ENCODE results near the gene SRPRA.

SRPRA gene

GRCh38 chr11:126268708-126269579 is at the start of gene SRPRA, which contains the start of gene FOXRED1:
Gene SRPRA, minus strand, starts transcription at chr11:126268895. Its CDS starts 91 bp downstream, at chr11:126268804.
Gene FOXRED1, plus strand, starts transcription at chr11:126269154. Its CDS starts 53 bp downstream, at chr11:126269207.
- H3K9me3 ChIP-seq (replicated peaks; ENCODE audit: insufficient read depth, low read length), result no peaks in the 10 kb centered on the region
- H3K4me2 ChIP-seq (ENCODE audit: low read depth, low read length), result peak within 1 kb of the TSS; percentile 93
- H3K27ac ChIP-seq (ENCODE audit: low read length), result peak within 1 kb of the TSS; percentile 65; the same call in 1 of the 2 replicates
- H2AFZ ChIP-seq (ENCODE audit: low read length), result peak within 1 kb of the TSS; percentile 79
- no peak for TF ChIP-seq CTCF (IDR thresholded peaks at IDR 0.05; ENCODE audit: low read length)
- TF ChIP-seq EZH2 (optimal IDR thresholded peaks at IDR 0.05; ENCODE audit: low read depth, low read length), result no peak
- TF ChIP-seq EZH2phosphoT487 (IDR thresholded peaks at IDR 0.05; ENCODE audit: low read length), result no peak
- peak within 1 kb of the TSS; percentile 95 for H3K9ac ChIP-seq (ENCODE audit: low read length)
- H3K27me3 ChIP-seq (replicated peaks; ENCODE audit: insufficient read depth, low read length), result no peaks in the 10 kb centered on the region
- H3F3A ChIP-seq (ENCODE audit: insufficient read depth, low read length), result peaks cover 4% of the 10 kb centered on the region; the same call in 1 of the 2 replicates
- H4K20me1 ChIP-seq (ENCODE audit: insufficient read depth, low read length), result no peaks in the 10 kb centered on the region
- peaks cover 64% of the 10 kb centered on the region for H3K79me2 ChIP-seq (ENCODE audit: low read length)
- H3K4me1 ChIP-seq (ENCODE audit: low read length), result peaks cover 12% of the 10 kb centered on the region
- peaks cover 23% of the 10 kb centered on the region; the same call in 1 of the 2 replicates for H3K36me3 ChIP-seq (replicated peaks; ENCODE audit: insufficient read depth, low read length)
- DNase-seq, result peak; percentile 100
- peak within 1 kb of the TSS; percentile 100 for H3K4me3 ChIP-seq (ENCODE audit: low read length)
- H3K9me2 ChIP-seq (replicated peaks; ENCODE audit: insufficient read depth, low read length), result no peaks in the 10 kb centered on the region

GRCh38 chr11:126317756-126318573 is 49.3 kb upstream of the SRPRA start:
- H3K4me3 ChIP-seq (ENCODE audit: low read length), result no peak overlapping the region
- H3K27me3 ChIP-seq (replicated peaks; ENCODE audit: insufficient read depth, low read length), result no peaks in the 10 kb centered on the region
- H3K9ac ChIP-seq (ENCODE audit: low read length), result no peak overlapping the region
- peak; percentile 31 for DNase-seq
- no peak overlapping the region for H2AFZ ChIP-seq (ENCODE audit: low read length)
- H3K27ac ChIP-seq (ENCODE audit: low read length), result peak overlapping the region; percentile 45; the same call in 1 of the 2 replicates
- H3K4me1 ChIP-seq (ENCODE audit: low read length), result peaks cover 38% of the 10 kb centered on the region
- H3K36me3 ChIP-seq (replicated peaks; ENCODE audit: insufficient read depth, low read length), result 0 out of 2 replicates have a peak, but pooled peaks cover 4% of the 10 kb centered on the region
- H3K9me3 ChIP-seq (replicated peaks; ENCODE audit: insufficient read depth, low read length), result no peaks in the 10 kb centered on the region
- TF ChIP-seq EZH2phosphoT487 (IDR thresholded peaks at IDR 0.05; ENCODE audit: low read length) (no peak), CTCF (IDR thresholded peaks at IDR 0.05; ENCODE audit: low read length) (no peak), EZH2 (optimal IDR thresholded peaks at IDR 0.05; ENCODE audit: low read depth, low read length) (no peak)
- peak overlapping the region; percentile 35; the same call in 1 of the 2 replicates for H3K4me2 ChIP-seq (ENCODE audit: low read depth, low read length)
- H4K20me1 ChIP-seq (ENCODE audit: insufficient read depth, low read length), result no peaks in the 10 kb centered on the region
- peaks cover 33% of the 10 kb centered on the region for H3F3A ChIP-seq (ENCODE audit: insufficient read depth, low read length)
- H3K9me2 ChIP-seq (replicated peaks; ENCODE audit: insufficient read depth, low read length), result no peaks in the 10 kb centered on the region
- H3K79me2 ChIP-seq (ENCODE audit: low read length), result peaks cover 92% of the 10 kb centered on the region

GRCh38 chr11:126317432-126317755 is 48.7 kb upstream of the SRPRA start:
- Histone ChIP-seq H3K27me3 (replicated peaks; ENCODE audit: insufficient read depth, low read length) (no peaks in the 10 kb centered on the region), H3K36me3 (replicated peaks; ENCODE audit: insufficient read depth, low read length) (0 out of 2 replicates have a peak, but pooled peaks cover 4% of the 10 kb centered on the region), H3K79me2 (ENCODE audit: low read length) (peaks cover 92% of the 10 kb centered on the region), H3K27ac (ENCODE audit: low read length) (no peak overlapping the region; the same call in 1 of the 2 replicates), H3K4me3 (ENCODE audit: low read length) (no peak overlapping the region), H3K9me2 (replicated peaks; ENCODE audit: insufficient read depth, low read length) (no peaks in the 10 kb centered on the region), H3K4me2 (ENCODE audit: low read depth, low read length) (peak overlapping the region; percentile 35; the same call in 1 of the 2 replicates), H3K9me3 (replicated peaks; ENCODE audit: insufficient read depth, low read length) (no peaks in the 10 kb centered on the region), H3K9ac (ENCODE audit: low read length) (no peak overlapping the region), H4K20me1 (ENCODE audit: insufficient read depth, low read length) (no peaks in the 10 kb centered on the region), H2AFZ (ENCODE audit: low read length) (no peak overlapping the region), H3F3A (ENCODE audit: insufficient read depth, low read length) (peaks cover 39% of the 10 kb centered on the region), H3K4me1 (ENCODE audit: low read length) (peaks cover 44% of the 10 kb centered on the region)
- DNase-seq, result no peak
- TF ChIP-seq CTCF (IDR thresholded peaks at IDR 0.05; ENCODE audit: low read length) (no peak), EZH2phosphoT487 (IDR thresholded peaks at IDR 0.05; ENCODE audit: low read length) (no peak), EZH2 (optimal IDR thresholded peaks at IDR 0.05; ENCODE audit: low read depth, low read length) (no peak)

Data from MM.1S (cell line).